Smooth muscle cell (in vitro differentiated cells): ENCODE measurements around the gene FAT1. TPM values are rescaled to one million over a fixed set of nuclear protein-coding genes. Genes with fewer than 3 reads are reported as not detected.

Experiments used
- DNase-seq: peaks from one replicate; lab custom pipeline; 2025; ENCODE audit not compliant: unreplicated experiment; lab: John Stamatoyannopoulos, UW
- H2AFZ ChIP-seq: fragments of 200-600 bp; sonication (generic); 2 replicates; pipeline ENCODE4 v1.6.0; 2016; ENCODE audit warnings: antibody characterized with exemption, low read depth, mild to moderate bottlenecking
- H3F3A ChIP-seq: fragments of 200-600 bp; sonication (generic); 2 replicates; pipeline ENCODE4 v1.6.0; 2017; ENCODE audit warnings: antibody characterized with exemption, low read depth
- H3K27ac ChIP-seq: fragments of 200-600 bp; sonication (generic); 2 replicates; pipeline ENCODE4 v1.5.1; 2016; ENCODE audit warnings: low read depth, mild to moderate bottlenecking
- H3K27me3 ChIP-seq: fragments of 200-600 bp; sonication (generic); 2 replicates; pipeline ENCODE4 v1.6.1; 2016; ENCODE audit warnings: low read depth, mild to moderate bottlenecking
- H3K36me3 ChIP-seq: fragments of 200-600 bp; sonication (generic); 2 replicates; pipeline ENCODE4 v1.5.1; 2016; ENCODE audit warnings: low read depth
- H3K4me1 ChIP-seq: fragments of 200-600 bp; sonication (generic); 2 replicates; pipeline ENCODE4 v1.5.1; 2016; ENCODE audit warnings: low read depth
- H3K4me2 ChIP-seq: fragments of 200-600 bp; sonication (generic); 2 replicates; pipeline ENCODE4 v1.6.0; 2016; ENCODE audit warnings: mild to moderate bottlenecking
- H3K4me3 ChIP-seq: fragments of 200-600 bp; sonication (generic); 2 replicates; pipeline ENCODE4 v1.5.1; 2016; ENCODE audit warnings: mild to moderate bottlenecking
- H3K79me2 ChIP-seq: fragments of 200-600 bp; sonication (generic); 2 replicates; pipeline ENCODE4 v1.6.0; 2016; ENCODE audit warnings: low read depth, mild to moderate bottlenecking
- H3K9ac ChIP-seq: fragments of 200-600 bp; sonication (generic); 2 replicates; pipeline ENCODE4 v1.6.0; 2016; ENCODE audit warnings: low read depth
- H3K9me3 ChIP-seq: fragments of 200-600 bp; sonication (generic); replicated peaks from 2 replicates; pipeline ENCODE4 v1.5.1; 2016; ENCODE audit warnings: low read depth
- H4K20me1 ChIP-seq: fragments of 200-600 bp; sonication (generic); 2 replicates; pipeline ENCODE4 v1.6.0; 2016; ENCODE audit warnings: low read depth
- CTCF ChIP-seq: fragments of 200-600 bp; sonication (generic); IDR thresholded peaks from 2 replicates; pipeline ENCODE4 v1.5.1; 2017; ENCODE audit warnings: borderline replicate concordance, mild to moderate bottlenecking, antibody characterized with exemption; ENCODE audit not compliant: insufficient read depth, poor library complexity, severe bottlenecking
- WGBS: methylation state at CpG from one replicate; pipeline ENCODE4 v1.1.7; 2016; ENCODE audit warnings: low lambda C conversion rate; 5-methylcytosine and 5-hydroxymethylcytosine counted together
- polyA plus RNA-seq: library from polyadenylated mRNA; unstranded; fragments of >200 nt; fragmentation: Nextera tagmentation; extraction: Ambion mirVana; gene quantifications from 2 replicates; pipeline ENCODE4 v1.2.1, GENCODE V29; 2016
- total RNA-seq: library from RNA; depleted of rRNA; stranded (reverse); fragments of >200 nt; gene quantifications from 2 replicates; pipeline ENCODE4 v1.2.3, GENCODE V29; 2014

The FAT1 gene
- total and polyA plus RNA-seq, 2 experiments from 2014 or later = 42.4 to 395 TPM

GRCh38 chr4:186709517-186709916 is 14.1 kb downstream of the FAT1 start:
- TF ChIP-seq CTCF = no peak
- no peak overlapping the region for H2AFZ ChIP-seq
- no peak overlapping the region for H3K27ac ChIP-seq
- H4K20me1 ChIP-seq = peaks cover 100% of the 10 kb centered on the region
- peaks cover 2% of the 10 kb centered on the region for H3K4me1 ChIP-seq
- no peaks in the 10 kb centered on the region for H3K27me3 ChIP-seq
- H3K36me3 ChIP-seq = peaks cover 7% of the 10 kb centered on the region
- no peak overlapping the region for H3K4me3 ChIP-seq
- H3F3A ChIP-seq = no peaks in the 10 kb centered on the region
- whole genome bisulfite sequencing = 96% methylated on average over 9 of the region's 9 CpGs
- DNase-seq = no peak
- peaks cover 97% of the 10 kb centered on the region for H3K79me2 ChIP-seq
- H3K9ac ChIP-seq = no peak overlapping the region
- no peaks in the 10 kb centered on the region for H3K9me3 ChIP-seq
- H3K4me2 ChIP-seq = no peak overlapping the region

- no peaks in the 10 kb centered on the region for H3K9me3 ChIP-seq
- peaks cover 3% of the 10 kb centered on the region for H3F3A ChIP-seq
- peaks cover 7% of the 10 kb centered on the region for H3K36me3 ChIP-seq
- no peak overlapping the region for H3K27ac ChIP-seq
- H3K27me3 ChIP-seq = no peaks in the 10 kb centered on the region
- no peak overlapping the region for H3K4me3 ChIP-seq
- peaks cover 8% of the 10 kb centered on the region for H3K4me1 ChIP-seq
- peaks cover 100% of the 10 kb centered on the region for H4K20me1 ChIP-seq
- no peak overlapping the region for H3K9ac ChIP-seq
- DNase-seq = no peak
- TF ChIP-seq CTCF = no peak
- no peak overlapping the region for H3K4me2 ChIP-seq
- WGBS = 93% methylated on average over 6 of the region's 6 CpGs
- peaks cover 97% of the 10 kb centered on the region for H3K79me2 ChIP-seq
- no peak overlapping the region for H2AFZ ChIP-seq
Observed at GRCh38 chr4:186708554-186708953, 15.1 kb downstream of the FAT1 start.

DNA sequence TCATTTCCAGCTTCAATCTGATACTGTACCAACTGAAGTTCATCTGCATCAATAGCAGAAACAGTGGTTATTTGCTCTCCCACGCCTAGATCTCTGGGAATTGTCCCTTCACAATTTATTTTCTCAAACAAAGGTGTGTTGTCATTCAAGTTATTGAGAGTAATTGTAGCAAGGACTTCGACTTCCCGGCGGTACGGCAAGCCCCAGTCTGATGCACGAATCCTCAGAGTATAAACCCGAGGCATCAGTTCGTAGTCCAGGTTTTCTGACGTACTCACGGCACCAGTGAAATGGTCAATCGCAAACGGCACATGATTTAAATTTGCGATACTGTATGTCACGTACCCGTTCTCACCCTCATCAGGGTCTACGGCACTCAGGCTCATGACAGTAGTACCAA is 15.7 kb downstream of the FAT1 start:
- no peak overlapping the region for H3K4me2 ChIP-seq
- peaks cover 97% of the 10 kb centered on the region for H3K79me2 ChIP-seq
- no peaks in the 10 kb centered on the region for H3K9me3 ChIP-seq
- peaks cover 100% of the 10 kb centered on the region for H4K20me1 ChIP-seq
- no peak overlapping the region for H3K9ac ChIP-seq
- 94% methylated on average over 16 of the region's 16 CpGs for WGBS
- H3F3A ChIP-seq = peaks cover 5% of the 10 kb centered on the region
- no peak for TF ChIP-seq CTCF
- H3K27ac ChIP-seq = no peak overlapping the region
- no peak overlapping the region for H2AFZ ChIP-seq
- DNase-seq = no peak
- peaks cover 7% of the 10 kb centered on the region for H3K36me3 ChIP-seq
- no peak overlapping the region for H3K4me3 ChIP-seq
- no peaks in the 10 kb centered on the region for H3K27me3 ChIP-seq
- peaks cover 14% of the 10 kb centered on the region for H3K4me1 ChIP-seq

- no peak for DNase-seq
- no peaks in the 10 kb centered on the region for H3K27me3 ChIP-seq
- peaks cover 97% of the 10 kb centered on the region for H3K79me2 ChIP-seq
- peaks cover 100% of the 10 kb centered on the region for H4K20me1 ChIP-seq
- peaks cover 18% of the 10 kb centered on the region for H3K4me1 ChIP-seq
- H3K4me3 ChIP-seq = no peak overlapping the region
- H3K36me3 ChIP-seq = peaks cover 7% of the 10 kb centered on the region
- H3K9me3 ChIP-seq = no peaks in the 10 kb centered on the region
- no peak overlapping the region for H3K4me2 ChIP-seq
- H2AFZ ChIP-seq = no peak overlapping the region
- no peak overlapping the region for H3K27ac ChIP-seq
- peaks cover 7% of the 10 kb centered on the region for H3F3A ChIP-seq
- WGBS = 98% methylated on average over 6 of the region's 6 CpGs
- TF ChIP-seq CTCF = no peak
- H3K9ac ChIP-seq = no peak overlapping the region
Observed at GRCh38 chr4:186707574-186707973, 16.1 kb downstream of the FAT1 start.
